ENCODE results near the gene TMEM140. TPM values are rescaled to one million over a fixed set of nuclear protein-coding genes. Genes with fewer than 3 reads are reported as not detected.
A peak's percentile ranks its signal among the peaks of the same experiment; 100 is the strongest.
"Not testable (repeated sequence)": the region's sequence is repeated elsewhere in the genome, so short reads cannot be mapped to it uniquely, and the experiment has no call there.

Gene TMEM140
- total RNA-seq, 1 donor from 2014 or later, result 29.3 TPM

DNA sequence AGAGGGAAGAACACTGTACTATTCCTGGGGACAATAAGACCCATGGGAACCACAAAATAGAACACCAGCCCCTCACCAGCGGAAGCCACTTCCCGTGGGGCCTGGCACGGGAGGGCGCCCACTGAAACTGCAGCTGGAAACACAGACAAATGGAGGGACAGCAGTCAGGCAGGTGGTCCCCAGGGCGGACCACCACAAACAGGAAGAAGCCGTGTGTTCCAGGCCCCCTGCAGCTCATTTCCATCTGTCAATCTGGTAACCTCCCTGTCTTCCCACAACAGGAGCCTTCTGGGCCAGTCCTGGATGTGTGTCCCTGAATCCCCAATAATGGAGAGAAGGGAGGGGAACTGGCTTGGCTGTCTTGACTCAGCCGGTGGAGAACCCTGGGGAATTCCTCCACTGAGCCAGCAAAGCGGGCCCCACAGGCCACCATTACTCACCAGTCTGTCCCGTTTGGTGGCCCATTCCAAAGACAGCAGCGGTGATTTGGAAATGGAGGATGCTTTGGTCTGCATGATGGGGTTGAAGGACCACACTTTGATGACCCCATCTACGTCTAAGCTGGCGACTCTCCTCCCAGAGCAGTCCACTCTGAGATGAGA, 46.7 kb downstream of the TMEM140 start:
- no peak for DNase-seq (ENCODE audit: low read depth)

DNA sequence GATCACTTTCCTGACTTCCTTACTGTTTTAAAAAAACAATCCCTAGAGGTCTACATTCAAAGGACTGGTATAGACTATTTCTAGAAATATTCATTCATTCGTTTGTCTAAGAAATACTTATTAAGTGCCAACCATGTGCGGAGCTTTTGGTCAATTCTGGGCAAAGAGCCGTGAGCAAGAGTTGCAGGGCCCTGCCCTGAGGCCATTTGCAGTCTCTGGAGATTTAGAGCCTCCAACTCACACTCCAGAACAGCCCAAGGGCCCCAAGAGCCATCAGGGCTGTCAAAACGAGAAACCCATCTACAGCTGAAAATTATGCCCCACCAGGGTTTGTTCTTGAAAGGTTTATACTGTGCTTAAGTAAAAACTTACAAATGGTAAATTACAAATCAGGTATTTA, 47.3 kb downstream of the TMEM140 start:
- no peak for DNase-seq (ENCODE audit: low read depth)

DNA sequence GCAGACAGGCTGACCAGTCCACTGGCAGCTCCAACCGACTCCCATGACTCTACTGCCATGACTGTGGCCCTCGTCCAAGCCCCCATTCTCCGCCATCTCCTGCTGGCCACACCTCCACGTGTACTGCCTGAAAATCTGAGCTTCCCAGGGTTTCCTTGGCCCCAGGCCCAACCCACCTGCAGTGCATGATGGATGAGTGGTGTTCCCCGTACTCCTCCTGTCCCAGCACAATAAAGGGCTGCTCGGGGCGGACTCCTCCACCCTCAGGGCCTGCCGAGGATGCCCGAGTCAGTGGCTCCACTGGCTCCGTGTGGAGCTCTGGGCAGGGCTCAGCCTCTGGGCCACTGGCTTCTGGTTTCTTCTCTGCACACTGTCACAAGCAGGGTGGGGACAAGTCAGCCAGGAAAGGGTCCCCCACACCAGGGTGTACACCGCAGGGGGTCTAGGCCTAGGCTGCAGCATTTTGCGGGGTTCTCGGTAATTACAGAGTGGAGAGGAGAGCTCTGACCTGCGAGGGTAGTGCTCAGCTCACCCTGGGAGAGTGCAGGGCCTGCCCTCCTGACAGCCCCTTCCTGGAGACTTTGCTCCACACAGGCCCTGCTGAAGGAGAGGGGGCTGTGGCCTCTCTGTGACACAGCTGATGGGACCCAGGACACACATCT, 48.2 kb downstream of the TMEM140 start:
- no peak for DNase-seq (ENCODE audit: low read depth)

- no peak for DNase-seq (ENCODE audit: low read depth)
Observed at GRCh38 chr7:135197343-135197742, 49.5 kb downstream of the TMEM140 start.

GRCh38 chr7:135197906-135198655, 50.2 kb downstream of the TMEM140 start:
- DNase-seq (ENCODE audit: low read depth), result no peak

GRCh38 chr7:135199439-135199838, 51.6 kb downstream of the TMEM140 start:
- no peak for DNase-seq (ENCODE audit: low read depth)

DNA sequence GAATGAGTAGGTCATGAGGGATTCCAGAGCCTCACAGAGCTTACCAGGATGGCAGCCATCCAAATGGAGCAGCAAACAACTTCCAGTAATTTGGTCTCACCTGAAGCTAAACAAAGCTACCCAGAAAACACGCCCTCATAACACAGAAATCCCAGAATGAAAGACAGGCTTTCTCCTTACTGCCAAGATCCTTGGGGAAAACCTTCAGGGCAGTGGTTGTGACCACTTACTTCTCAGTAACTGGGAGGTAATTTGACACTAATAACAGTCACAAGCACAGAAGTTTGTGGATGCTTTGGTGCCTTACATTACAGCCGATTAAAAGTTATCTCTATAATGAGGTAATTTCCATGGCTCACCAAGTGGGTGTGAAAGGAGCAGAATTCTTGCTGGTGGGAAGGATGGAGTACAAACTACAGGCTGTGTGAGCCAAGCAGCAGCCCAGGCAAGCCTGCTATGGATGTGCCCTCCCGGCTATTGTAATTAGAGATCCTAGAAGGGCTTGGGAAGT, 53.0 kb downstream of the TMEM140 start:
- DNase-seq (ENCODE audit: low read depth), result peak; percentile 80

- DNase-seq (ENCODE audit: low read depth), result no peak
Observed at GRCh38 chr7:135201350-135201749, 53.5 kb downstream of the TMEM140 start.

GRCh38 chr7:135204341-135204749, 56.5 kb downstream of the TMEM140 start:
- peak; percentile 88 for DNase-seq (ENCODE audit: low read depth)

GRCh38 chr7:135204876-135205275, 57.0 kb downstream of the TMEM140 start:
- peak; percentile 51 for DNase-seq (ENCODE audit: low read depth)

GRCh38 chr7:135205850-135206249, 58.0 kb downstream of the TMEM140 start:
- no peak for DNase-seq (ENCODE audit: low read depth)

DNA sequence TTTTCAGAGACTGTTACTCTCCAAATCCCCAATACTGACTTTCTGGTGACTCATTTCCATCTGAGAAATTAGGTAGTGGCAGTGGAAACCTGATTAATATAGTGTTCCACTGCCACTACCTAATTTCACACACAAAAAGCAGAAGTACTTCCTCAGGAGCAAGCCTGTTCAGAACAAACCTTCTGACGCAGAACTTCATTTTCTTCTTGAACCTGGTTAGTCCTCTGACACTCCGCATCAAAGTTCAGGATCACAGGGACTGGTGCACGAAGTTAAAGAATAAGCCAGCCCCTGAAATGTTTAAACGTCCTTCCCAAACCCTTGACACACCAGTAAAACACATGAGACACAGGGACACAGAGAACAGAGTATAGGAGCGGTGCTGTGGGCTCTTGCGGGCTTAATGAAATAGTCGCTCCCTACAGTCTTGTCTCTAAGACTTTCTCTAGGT, 59.1 kb downstream of the TMEM140 start:
- peak; percentile 75 for DNase-seq (ENCODE audit: low read depth)

DNA sequence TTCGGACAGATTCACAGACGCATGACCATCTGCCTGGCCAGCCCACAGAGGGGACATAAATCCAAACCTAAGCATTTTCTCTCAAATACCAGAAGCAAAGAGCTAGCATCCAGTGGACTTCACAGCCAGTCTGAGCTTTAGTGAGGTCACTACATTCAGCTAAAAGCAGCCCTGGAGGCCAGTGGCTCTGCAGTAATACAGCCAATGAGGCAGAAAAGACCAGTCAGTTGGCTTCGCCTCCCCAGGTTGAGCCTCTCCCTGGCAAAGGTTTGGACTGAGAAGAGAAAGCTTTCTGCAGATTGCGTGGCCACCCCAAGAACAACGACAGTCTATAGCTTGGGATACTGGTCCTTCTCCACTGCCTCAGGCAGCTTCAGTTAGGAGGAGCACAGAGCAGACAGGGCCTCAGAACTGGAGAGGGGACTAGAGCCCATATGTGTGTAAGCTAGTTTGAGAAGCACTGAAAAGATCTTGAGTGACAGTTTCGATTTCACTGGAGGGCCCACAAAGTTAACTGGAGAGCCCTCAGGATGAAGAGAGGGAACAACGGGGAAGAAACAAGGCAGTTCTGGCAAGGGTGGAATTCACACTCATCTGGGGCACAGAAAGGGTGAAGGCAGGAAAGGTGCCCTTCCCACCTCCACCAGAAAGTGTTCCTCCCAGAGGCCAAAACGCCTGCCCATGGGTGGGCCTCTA, 59.7 kb downstream of the TMEM140 start:
- DNase-seq (ENCODE audit: low read depth), result peak; percentile 55

GRCh38 chr7:135208102-135208793, 60.4 kb downstream of the TMEM140 start:
- DNase-seq (ENCODE audit: low read depth), result peak; percentile 96

DNA sequence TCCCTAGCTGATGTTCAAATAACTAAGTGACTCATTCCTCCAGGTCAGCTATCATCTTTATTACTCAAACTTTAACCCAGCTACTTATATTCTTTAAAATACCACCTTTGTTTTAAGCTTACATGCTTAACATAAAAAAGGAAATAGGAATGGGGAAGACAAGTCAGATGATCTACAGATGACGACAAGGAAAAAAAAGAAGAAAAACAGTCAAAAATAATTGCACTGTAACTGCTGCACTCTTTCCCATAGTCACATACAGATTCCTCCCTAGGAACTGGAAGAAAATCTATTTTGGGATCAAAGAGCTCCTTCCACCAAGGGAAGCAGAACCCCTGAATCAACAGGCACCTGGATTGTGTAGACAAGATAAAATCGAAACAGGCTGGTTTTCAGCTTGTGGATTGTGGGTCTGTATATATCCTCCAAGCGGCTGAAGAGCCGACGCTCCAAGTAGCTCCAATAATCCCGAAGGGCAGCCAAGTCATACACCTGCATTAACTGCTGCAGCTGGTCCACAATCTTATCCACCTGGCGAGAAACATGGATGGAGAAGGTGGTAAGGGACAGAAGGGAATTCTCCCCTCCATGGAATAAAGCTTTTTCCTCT, 61.5 kb downstream of the TMEM140 start:
- peak; percentile 21 for DNase-seq (ENCODE audit: low read depth)

GRCh38 chr7:135210888-135211178, 63.0 kb downstream of the TMEM140 start:
- no peak for DNase-seq (ENCODE audit: low read depth)

DNA sequence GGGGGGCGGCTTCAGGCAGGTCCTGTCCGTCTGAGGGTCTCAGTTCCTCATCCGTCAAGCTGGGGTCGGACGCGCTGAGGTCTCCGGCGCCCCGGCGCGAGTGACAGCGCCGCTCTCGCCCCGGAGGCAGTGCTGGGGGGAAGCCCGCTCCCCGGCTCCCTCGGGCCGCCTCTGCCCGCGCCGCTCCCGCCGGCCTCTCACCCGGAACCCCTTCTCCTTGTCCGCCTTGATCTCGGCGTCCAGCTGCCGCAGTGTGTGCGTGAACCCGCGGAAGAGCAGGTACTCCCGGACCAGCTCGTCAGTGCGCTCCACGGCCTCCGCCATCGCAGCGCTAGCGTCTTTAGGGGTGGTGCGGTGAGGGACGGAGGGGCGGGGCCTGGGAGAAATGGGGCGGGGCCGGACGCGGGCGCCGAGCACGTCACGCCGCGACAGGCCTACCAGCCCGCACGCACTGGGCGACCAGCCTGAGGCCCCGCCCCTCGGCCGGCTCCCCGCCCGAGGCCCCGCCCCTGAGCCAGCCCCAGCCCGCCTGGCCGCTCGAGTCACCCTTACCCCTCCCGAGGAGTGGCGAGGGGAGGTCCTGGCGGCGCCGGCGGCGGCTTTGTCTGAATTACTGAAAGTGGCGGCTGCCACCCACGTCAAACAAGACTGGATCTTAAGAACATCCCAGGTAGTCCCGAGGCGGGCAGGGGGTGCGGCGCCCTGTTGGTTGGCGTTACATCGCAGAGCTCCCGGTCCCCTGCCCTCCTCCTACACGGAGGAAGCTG, 63.5 kb downstream of the TMEM140 start, which contains the start of gene WDR91:
Gene WDR91, minus strand, starts transcription at position 348 of the 767 bp plus-strand sequence. Its CDS starts 24 bp downstream, at position 324.
- peak; percentile 78 for DNase-seq (ENCODE audit: low read depth)

GRCh38 chr7:135211946-135212685, 64.2 kb downstream of the TMEM140 start:
- not testable (repeated sequence) for DNase-seq (ENCODE audit: low read depth)

DNA sequence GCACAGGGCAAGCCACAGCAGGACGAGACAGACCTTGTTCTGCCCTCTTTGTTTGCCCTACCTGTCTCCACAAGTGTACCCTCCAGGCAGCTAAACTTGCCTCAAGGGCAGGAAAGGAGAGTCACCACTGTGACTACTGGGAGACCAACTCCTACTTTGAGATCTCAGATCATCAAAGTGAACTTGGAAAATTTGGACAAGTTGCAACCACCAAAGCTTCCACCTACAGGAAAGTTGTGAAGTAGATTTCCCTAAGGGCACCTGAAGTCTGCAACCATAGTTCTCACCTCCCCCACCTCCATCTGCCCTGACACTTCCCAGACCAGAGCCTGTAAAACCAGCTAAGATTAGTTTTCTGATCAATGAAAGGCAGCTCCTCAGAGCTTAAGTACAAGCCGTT, 66.0 kb downstream of the TMEM140 start:
- no peak for DNase-seq (ENCODE audit: low read depth)

DNA sequence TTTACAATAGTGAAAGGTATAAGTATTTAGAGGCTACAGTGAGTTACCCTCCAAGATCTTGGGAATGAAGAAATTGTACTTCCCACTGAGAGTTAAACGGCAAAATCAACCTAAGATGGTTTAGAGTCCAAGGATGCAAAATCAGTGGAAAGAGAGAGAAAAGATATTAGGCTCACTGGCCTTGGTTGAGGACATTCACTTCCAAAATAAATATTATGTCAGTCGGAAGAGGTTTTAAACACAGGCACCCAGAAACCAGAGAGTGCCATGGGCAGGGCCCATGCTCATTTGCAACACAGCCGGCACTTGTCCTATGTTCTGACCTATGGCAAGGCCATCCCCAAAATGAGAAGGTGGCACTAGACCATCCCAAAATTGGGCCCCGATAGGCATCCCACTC, 67.3 kb downstream of the TMEM140 start:
- DNase-seq (ENCODE audit: low read depth), result no peak
